B cell (primary cell): ENCODE data around the gene CRP. TPM values are rescaled to one million over a fixed set of nuclear protein-coding genes. Genes with fewer than 3 reads are reported as not detected.
"Not testable (repeated sequence)": the region's sequence is repeated elsewhere in the genome, so short reads cannot be mapped to it uniquely, and the experiment has no call there.

Experiments
- ATAC-seq: fragments of 200-7000 bp; cut with Tn5 transposase; one replicate; pipeline ENCODE4 v1.10.0; 2021; ENCODE audit warnings: low read depth, mild to moderate bottlenecking, moderate number of reproducible peaks, moderate library complexity
- CTCF ChIA-PET: fragments of 350-600 bp; sonication (Branson Sonifier 250); formaldehyde crosslinking; loops from one replicate; lab custom pipeline; 2021; ENCODE audit warnings: antibody characterized with exemption, inconsistent platforms; lab: Charles Lee
- POLR2A ChIA-PET: fragments of 350-600 bp; sonication (Branson Sonifier 250); formaldehyde crosslinking; loops from one replicate; lab custom pipeline; 2021; ENCODE audit warnings: antibody characterized with exemption; lab: Charles Lee
- DNase-seq: peaks from one replicate; pipeline ENCODE4 v3.0.0; 2013
- H2AFZ ChIP-seq: 2 replicates; pipeline ENCODE4 v1.6.1; 2012; ENCODE audit warnings: mild to moderate bottlenecking, low read depth, low read length; ENCODE audit not compliant: insufficient read depth, poor library complexity, severe bottlenecking
- H3K27ac ChIP-seq, 2 donors: 1 replicate in 1 of 2; 2 replicates in 1 of 2; pipeline ENCODE4 v1.5.1; 2012 to 2013; ENCODE audit warnings: low read length in 2 of 2, mild to moderate bottlenecking in 2 of 2, moderate library complexity in 1 of 2
- H3K27me3 ChIP-seq, 4 experiments: fragments of 200-600 bp in 1 of 4; sonication (generic) in 1 of 4; replicated peaks in 1 of 4; 1 replicate in 2 of 4; 2 replicates in 2 of 4; pipeline versions ENCODE4 v1.6.1 to v1.7.0; 2013 to 2016; ENCODE audit warnings: low read length in 3 of 4, mild to moderate bottlenecking in 2 of 4, mixed read lengths in 1 of 4, moderate library complexity in 1 of 4; ENCODE audit not compliant: insufficient read depth in 4 of 4, control insufficient read depth in 3 of 4; ENCODE audit errors: control extremely low read depth in 1 of 4
- H3K36me3 ChIP-seq, 2 experiments: replicated peaks in 1 of 2; 1 replicate in 1 of 2; 2 replicates in 1 of 2; pipeline versions ENCODE4 v1.6.1 to v1.7.1; 2013; ENCODE audit warnings: low read length in 1 of 2; ENCODE audit not compliant: insufficient read depth in 2 of 2, control insufficient read depth in 1 of 2; ENCODE audit errors: control extremely low read depth in 1 of 2, extremely low read depth in 1 of 2
- H3K4me1 ChIP-seq, 2 donors: fragments of 200-600 bp in 1 of 2; sonication (generic) in 1 of 2; 1 replicate in 1 of 2; 2 replicates in 1 of 2; pipeline versions ENCODE4 v1.5.1 to v1.6.1; 2013 to 2017; ENCODE audit warnings: low read length in 2 of 2; ENCODE audit not compliant: control insufficient read depth in 2 of 2, insufficient read depth in 2 of 2
- H3K4me2 ChIP-seq: replicated peaks from 2 replicates; pipeline ENCODE3; 2012; ENCODE audit warnings: mild to moderate bottlenecking, low read depth, low read length; ENCODE audit not compliant: poor library complexity, severe bottlenecking
- H3K4me3 ChIP-seq, 5 experiments: fragments of 200-600 bp in 1 of 5; sonication (generic) in 1 of 5; 1 replicate in 3 of 5; 2 replicates in 2 of 5; pipeline versions ENCODE4 v1.5.1 to v1.7.0; 2011 to 2016; ENCODE audit warnings: low read length in 4 of 5, mild to moderate bottlenecking in 4 of 5, low read depth in 2 of 5, control low read depth in 1 of 5, moderate library complexity in 1 of 5; ENCODE audit not compliant: insufficient read depth in 1 of 5; ENCODE audit errors: control extremely low read depth in 1 of 5, extremely low read depth in 1 of 5
- H3K79me2 ChIP-seq: fragments of 200-600 bp; sonication (generic); one replicate; pipeline ENCODE4 v1.6.0; 2016; ENCODE audit warnings: low read length; ENCODE audit not compliant: control insufficient read depth, insufficient read depth
- H3K9ac ChIP-seq: fragments of 200-600 bp; sonication (generic); 2 replicates; pipeline ENCODE4 v1.6.1; 2017; ENCODE audit warnings: mild to moderate bottlenecking, low read length, moderate library complexity
- H3K9me3 ChIP-seq, 3 donors: one replicate each; pipeline versions ENCODE4 v1.6.1 to v1.7.1; 2013; ENCODE audit warnings: low read length in 2 of 3; ENCODE audit not compliant: control insufficient read depth in 2 of 3, insufficient read depth in 1 of 3; ENCODE audit errors: control extremely low read depth in 1 of 3
- H4K20me1 ChIP-seq: 2 replicates; pipeline ENCODE4 v1.6.0; 2012; ENCODE audit warnings: mild to moderate bottlenecking, low read length; ENCODE audit not compliant: insufficient read depth, control insufficient read depth, poor library complexity, severe bottlenecking
- H3K27ac Mint-ChIP-seq: one replicate; pipeline ENCODE4 v1.8.0; 2021; ENCODE audit warnings: mixed read lengths
- H3K27me3 Mint-ChIP-seq: one replicate; pipeline ENCODE4 v1.8.0; 2021; ENCODE audit warnings: mixed read lengths
- H3K4me1 Mint-ChIP-seq: one replicate; pipeline ENCODE4 v1.8.0; 2021; ENCODE audit warnings: mixed read lengths
- H3K4me3 Mint-ChIP-seq: one replicate; pipeline ENCODE4 v1.8.0; 2021; ENCODE audit warnings: mixed read lengths
- H3K9me3 Mint-ChIP-seq: one replicate; pipeline ENCODE4 v1.8.0; 2022; ENCODE audit warnings: mixed read lengths; ENCODE audit not compliant: insufficient read depth
- CTCF ChIP-seq: fragments of 200-600 bp; IDR thresholded peaks from one replicate; pipeline ENCODE4 v1.8.0; 2022; ENCODE audit warnings: antibody characterized with exemption, mild to moderate bottlenecking
- EZH2 ChIP-seq: IDR thresholded peaks from 2 replicates; pipeline ENCODE4 v1.6.1; 2012; ENCODE audit warnings: borderline replicate concordance, low read depth, mild to moderate bottlenecking, moderate library complexity, low read length; ENCODE audit not compliant: insufficient read depth, poor library complexity, severe bottlenecking
- WGBS: methylation state at CpG from one replicate; pipeline ENCODE4 v1.1.5; 2013; ENCODE audit warnings: missing lambda C conversion rate; ENCODE audit not compliant: insufficient coverage; 5-methylcytosine and 5-hydroxymethylcytosine counted together
- intact Hi-C: fragments of 100-400 bp; cut with micrococcal nuclease; formaldehyde crosslinking; loops from one replicate; pipeline ENCODE4 v1.10.0; 2022
- polyA plus RNA-seq: library from polyadenylated mRNA; depleted of rRNA; stranded (reverse); fragments of >200 nt; gene quantifications from 2 replicates; pipeline ENCODE4 v1.2.3, GENCODE V29; 2012
- total RNA-seq, 2 donors: library from RNA; stranded (reverse); fragments of 120-200 nt in 1 of 2; gene quantifications; 1 replicate in 1 of 2; 2 replicates in 1 of 2; pipeline versions ENCODE4 v1.2.3 to v1.2.4, GENCODE V29; 2013 to 2022

The CRP gene
- total and polyA plus RNA-seq, 2 donors (not counting 1 experiment from before 2014, with no cell fraction given), result not detected

- CTCF ChIA-PET, result no interaction called here
- Mint-ChIP-seq H3K4me1 (no peaks in the 10 kb centered on the region), H3K27ac (no peak overlapping the region), H3K4me3 (no peak overlapping the region), H3K9me3 (no peaks in the 10 kb centered on the region), H3K27me3 (peaks cover 7% of the 10 kb centered on the region)
- no peak for TF ChIP-seq EZH2
- TF ChIP-seq CTCF, result no peak
- POLR2A ChIA-PET, result no interaction called here
- Histone ChIP-seq H3K9ac (no peak overlapping the region), H3K4me2 (no peak overlapping the region), H3K27me3 (peaks cover 0 to 4% (median 1%) of the 10 kb centered on the region in 4 experiments), H3K27ac (no peak overlapping the region), H3K9me3 (no peaks in the 10 kb centered on the region), H3K4me1 (no peaks in the 10 kb centered on the region), H2AFZ (no peak overlapping the region), H4K20me1 (no peaks in the 10 kb centered on the region), H3K79me2 (no peaks in the 10 kb centered on the region), H3K4me3 (no peak overlapping the region), H3K36me3 (no peaks in the 10 kb centered on the region)
- ATAC-seq, result no peak
- intact Hi-C loops, result no loop called here
- WGBS, result no CpG with 5 or more reads among the region's 5 CpGs
- no peak for DNase-seq
Observed at GRCh38 chr1:159678939-159679338, 35.5 kb downstream of the CRP start.

GRCh38 chr1:159675046-159675445, 39.3 kb downstream of the CRP start:
- no peak overlapping the region for H2AFZ ChIP-seq
- ATAC-seq, result no peak
- H4K20me1 ChIP-seq, result no peaks in the 10 kb centered on the region
- no peaks in the 10 kb centered on the region for H3K9me3 Mint-ChIP-seq
- intact Hi-C loops, result no loop called here
- no peaks in the 10 kb centered on the region for H3K9me3 ChIP-seq
- H3K4me2 ChIP-seq, result no peak overlapping the region
- TF ChIP-seq CTCF, result no peak
- TF ChIP-seq EZH2, result no peak
- ChIA-PET CTCF (no interaction called here), POLR2A (no interaction called here)
- no peak overlapping the region for H3K4me3 Mint-ChIP-seq
- no peak overlapping the region for H3K4me3 ChIP-seq
- H3K4me1 ChIP-seq, result no peaks in the 10 kb centered on the region
- no peak overlapping the region for H3K9ac ChIP-seq
- H3K36me3 ChIP-seq, result no peaks in the 10 kb centered on the region
- WGBS, result no CpG with 5 or more reads among the region's 1 CpG
- H3K27me3 ChIP-seq, result peaks cover 0 to 4% (median 0%) of the 10 kb centered on the region in 4 experiments
- no peak for DNase-seq
- H3K27me3 Mint-ChIP-seq, result peaks cover 16% of the 10 kb centered on the region
- no peak overlapping the region for H3K27ac ChIP-seq
- H3K4me1 Mint-ChIP-seq, result no peaks in the 10 kb centered on the region
- H3K79me2 ChIP-seq, result no peaks in the 10 kb centered on the region
- H3K27ac Mint-ChIP-seq, result no peak overlapping the region

- H3K9me3 ChIP-seq, H3K27ac Mint-ChIP-seq, POLR2A ChIA-PET, H3K27me3 ChIP-seq, DNase-seq, H3K4me2 ChIP-seq, H4K20me1 ChIP-seq, H3K27ac ChIP-seq, H3K79me2 ChIP-seq, H3K9ac ChIP-seq, H3K4me3 Mint-ChIP-seq, H3K4me1 ChIP-seq, H3K4me1 Mint-ChIP-seq, ATAC-seq, H3K36me3 ChIP-seq, H3K4me3 ChIP-seq, CTCF ChIA-PET, H3K9me3 Mint-ChIP-seq, H2AFZ ChIP-seq, intact Hi-C loops: not testable (repeated sequence)
- peaks cover 28% of the 10 kb centered on the region for H3K27me3 Mint-ChIP-seq
- no CpG with 5 or more reads among the region's 1 CpG for WGBS
Observed at GRCh38 chr1:159672390-159672789, 42.0 kb downstream of the CRP start.
